H9 (cell line): ENCODE measurements around the gene LMNTD1. TPM values are rescaled to one million over a fixed set of nuclear protein-coding genes. Genes with fewer than 3 reads are reported as not detected.

Experiments used
- DNase-seq: peaks from one replicate; pipeline ENCODE4 v3.0.0-alpha.2; 2017
- H2AFZ ChIP-seq: one replicate; pipeline ENCODE4 v1.6.1; 2013; ENCODE audit warnings: mild to moderate bottlenecking, low read length, control low read depth, moderate library complexity
- H2AK5ac ChIP-seq: 2 replicates; pipeline ENCODE4 v1.6.1; 2013; ENCODE audit warnings: low read length, control low read depth, mixed read lengths; ENCODE audit not compliant: insufficient read length
- H2BK120ac ChIP-seq: one replicate; pipeline ENCODE4 v1.6.1; 2013; ENCODE audit warnings: low read depth, mild to moderate bottlenecking, low read length, control low read depth, inconsistent platforms; ENCODE audit not compliant: poor library complexity, severe bottlenecking
- H2BK12ac ChIP-seq: 2 replicates; pipeline ENCODE4 v1.6.1; 2013; ENCODE audit warnings: low read length, control low read depth, mixed read lengths, low read depth; ENCODE audit not compliant: insufficient read length
- H2BK15ac ChIP-seq: 2 replicates; pipeline ENCODE4 v1.6.1; 2013; ENCODE audit warnings: low read depth, low read length, control low read depth
- H2BK20ac ChIP-seq: one replicate; pipeline ENCODE4 v1.6.1; 2013; ENCODE audit warnings: low read depth, mild to moderate bottlenecking, low read length, control low read depth, inconsistent platforms; ENCODE audit not compliant: poor library complexity, severe bottlenecking
- H2BK5ac ChIP-seq: 2 replicates; pipeline ENCODE4 v1.6.1; 2013; ENCODE audit warnings: low read length, control low read depth, mixed read lengths; ENCODE audit not compliant: insufficient read length
- H3K14ac ChIP-seq: 2 replicates; pipeline ENCODE4 v1.6.1; 2013; ENCODE audit warnings: low read length, control low read depth; ENCODE audit not compliant: insufficient read depth
- H3K18ac ChIP-seq: 2 replicates; pipeline ENCODE4 v1.6.1; 2013; ENCODE audit warnings: low read depth, mild to moderate bottlenecking, mixed read lengths, low read length, control low read depth; ENCODE audit not compliant: insufficient read length
- H3K23ac ChIP-seq: 2 replicates; pipeline ENCODE4 v1.6.1; 2013; ENCODE audit warnings: low read length, control low read depth, mixed read lengths, low read depth; ENCODE audit not compliant: insufficient read length
- H3K23me2 ChIP-seq: 2 replicates; pipeline ENCODE4 v1.6.1; 2013; ENCODE audit warnings: low read depth, mild to moderate bottlenecking, mixed read lengths, low read length, control low read depth; ENCODE audit not compliant: insufficient read length, poor library complexity, severe bottlenecking
- H3K27ac ChIP-seq: 2 replicates; pipeline ENCODE4 v1.5.1; 2013; ENCODE audit warnings: low read length, control low read depth, mixed read lengths, low read depth; ENCODE audit not compliant: insufficient read length
- H3K27me3 ChIP-seq: 2 replicates; pipeline ENCODE4 v1.6.1; 2013; ENCODE audit warnings: low read length, control low read depth, inconsistent platforms; ENCODE audit not compliant: insufficient read depth
- H3K4ac ChIP-seq: 2 replicates; pipeline ENCODE4 v1.6.1; 2013; ENCODE audit warnings: low read depth, mild to moderate bottlenecking, control low read depth, inconsistent platforms, low read length, moderate library complexity
- H3K4me1 ChIP-seq: 2 replicates; pipeline ENCODE4 v1.6.1; 2013; ENCODE audit warnings: low read length, control low read depth, inconsistent platforms; ENCODE audit not compliant: insufficient read depth
- H3K4me2 ChIP-seq: 2 replicates; pipeline ENCODE4 v1.6.1; 2013; ENCODE audit warnings: low read length, control low read depth, mixed read lengths; ENCODE audit not compliant: insufficient read length, insufficient read depth
- H3K56ac ChIP-seq: 2 replicates; pipeline ENCODE4 v1.6.1; 2013; ENCODE audit warnings: low read depth, mild to moderate bottlenecking, mixed read lengths, low read length, control low read depth; ENCODE audit not compliant: insufficient read length
- H3K79me1 ChIP-seq: 2 replicates; pipeline ENCODE4 v1.6.1; 2013; ENCODE audit warnings: low read depth, mild to moderate bottlenecking, moderate library complexity, low read length, control low read depth, inconsistent platforms; ENCODE audit not compliant: insufficient read depth, poor library complexity, severe bottlenecking
- H3K79me2 ChIP-seq: 2 replicates; pipeline ENCODE4 v1.6.1; 2013; ENCODE audit warnings: low read length, control low read depth, inconsistent platforms; ENCODE audit not compliant: insufficient read depth
- H3K9ac ChIP-seq: 2 replicates; pipeline ENCODE4 v1.6.1; 2013; ENCODE audit warnings: low read length, control low read depth, mixed read lengths; ENCODE audit not compliant: insufficient read length; ENCODE audit errors: extremely low read depth
- H3K9me3 ChIP-seq: one replicate; pipeline ENCODE4 v1.6.1; 2013; ENCODE audit warnings: low read depth, low read length, inconsistent platforms; ENCODE audit not compliant: control insufficient read depth
- H3T11ph ChIP-seq: one replicate; pipeline ENCODE4 v1.6.1; 2013; ENCODE audit warnings: mild to moderate bottlenecking, low read length, control low read depth, inconsistent platforms
- H4K20me1 ChIP-seq: one replicate; pipeline ENCODE4 v1.6.1; 2013; ENCODE audit not compliant: control insufficient read depth, insufficient read length, insufficient read depth
- H4K5ac ChIP-seq: 2 replicates; pipeline ENCODE4 v1.6.1; 2013; ENCODE audit warnings: low read depth, mild to moderate bottlenecking, mixed read lengths, low read length, control low read depth; ENCODE audit not compliant: insufficient read length
- H4K8ac ChIP-seq: replicated peaks from 2 replicates; pipeline ENCODE4 v1.6.1; 2013; ENCODE audit warnings: low read length, control low read depth, mixed read lengths, low read depth; ENCODE audit not compliant: insufficient read length
- H4K91ac ChIP-seq: 2 replicates; pipeline ENCODE4 v1.6.1; 2013; ENCODE audit warnings: low read depth, mild to moderate bottlenecking, moderate library complexity, mixed read lengths, low read length, control low read depth; ENCODE audit not compliant: insufficient read length
- H3K27ac Mint-ChIP-seq, 3 experiments: 2 replicates in 2 of 3; 3 replicates in 1 of 3; pipeline ENCODE4 v1.8.0; 2020 to 2021; ENCODE audit warnings: mixed read lengths in 3 of 3, mild to moderate bottlenecking in 1 of 3, moderate library complexity in 1 of 3
- H3K27me3 Mint-ChIP-seq: 2 replicates; pipeline ENCODE4 v1.8.0; 2021; ENCODE audit warnings: low read depth, mild to moderate bottlenecking, moderate library complexity, mixed read lengths
- H3K36me3 Mint-ChIP-seq, 3 experiments: 2 replicates in 2 of 3; 3 replicates in 1 of 3; pipeline ENCODE4 v1.8.0; 2020 to 2021; ENCODE audit warnings: low read depth in 3 of 3, mixed read lengths in 3 of 3; ENCODE audit not compliant: insufficient read depth in 1 of 3
- H3K4me1 Mint-ChIP-seq, 2 experiments: 2 replicates each; pipeline ENCODE4 v1.8.0; 2020; ENCODE audit warnings: mixed read lengths in 2 of 2
- H3K4me3 Mint-ChIP-seq, 2 experiments: 2 replicates in 1 of 2; 3 replicates in 1 of 2; pipeline ENCODE4 v1.8.0; 2020 to 2021; ENCODE audit warnings: mild to moderate bottlenecking in 2 of 2, mixed read lengths in 2 of 2, moderate library complexity in 1 of 2
- H3K9me3 Mint-ChIP-seq, 2 experiments: 2 replicates in 1 of 2; 3 replicates in 1 of 2; pipeline ENCODE4 v1.8.0; 2020; ENCODE audit warnings: mild to moderate bottlenecking in 2 of 2, mixed read lengths in 2 of 2, moderate library complexity in 1 of 2
- WGBS: extraction: QIAGEN DNeasy Blood & Tissue Kit; methylation state at CpG from one replicate; pipeline ENCODE4 v1.1.7; 2013; ENCODE audit warnings: missing lambda C conversion rate, low lambda C conversion rate, mixed read lengths; ENCODE audit not compliant: insufficient read length; ENCODE audit errors: extremely low coverage; 5-methylcytosine and 5-hydroxymethylcytosine counted together
- total RNA-seq: library from RNA; stranded (reverse); gene quantifications from 2 replicates; pipeline ENCODE4 v1.2.1, GENCODE V29; 2021
- TF ChIP-seq, protein P1 (sequence below): fragments of 200-600 bp; sonication (generic); conservative IDR thresholded peaks from 3 replicates; pipeline ENCODE4 v1.8.0; 2021; ENCODE audit warnings: antibody characterized with exemption, mild to moderate bottlenecking

The LMNTD1 gene
- total RNA-seq, 1 experiment from 2014 or later = not detected

DNA sequence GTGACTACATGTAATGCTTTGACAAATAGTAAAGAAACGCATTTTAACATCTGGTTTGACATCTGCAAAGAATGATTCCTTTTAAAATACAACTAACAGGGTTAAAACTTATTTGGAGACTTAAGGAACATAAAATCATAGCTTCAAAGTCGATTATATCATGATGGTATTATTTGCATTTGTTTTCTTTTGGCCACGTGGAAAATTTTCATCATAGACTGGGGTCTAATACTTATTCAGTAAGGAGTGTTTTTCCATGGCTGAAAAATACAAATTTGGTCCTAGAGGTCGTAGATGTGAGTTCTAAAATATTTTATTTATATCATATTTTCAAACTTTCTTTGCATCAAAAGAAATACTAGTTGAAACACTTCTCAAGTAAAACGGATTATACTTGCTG lies 31.5 kb upstream of the LMNTD1 start:
- no peak overlapping the region for H3K4me2 ChIP-seq
- H2BK5ac ChIP-seq = no peak overlapping the region
- no peaks in the 10 kb centered on the region for H4K20me1 ChIP-seq
- Mint-ChIP-seq H3K4me1 (no peaks in the 10 kb centered on the region; a peak in 1 of 4 replicates), H3K27ac (no peak overlapping the region), H3K36me3 (peaks cover 0 to 2% (median 0%) of the 10 kb centered on the region in 3 experiments; a peak in 1 of 7 replicates), H3K4me3 (no peak overlapping the region), H3K27me3 (no peaks in the 10 kb centered on the region), H3K9me3 (no peaks in the 10 kb centered on the region; a peak in 1 of 5 replicates)
- H3K9me3 ChIP-seq = no peaks in the 10 kb centered on the region
- H3K79me2 ChIP-seq = no peaks in the 10 kb centered on the region
- no peaks in the 10 kb centered on the region for H3K79me1 ChIP-seq
- no peaks in the 10 kb centered on the region for H3K23me2 ChIP-seq
- no peak overlapping the region for H2AFZ ChIP-seq
- no peak overlapping the region for H3K56ac ChIP-seq
- H4K8ac ChIP-seq = no peak overlapping the region
- H2BK120ac ChIP-seq = no peak overlapping the region
- H3K27ac ChIP-seq = no peak overlapping the region
- TF ChIP-seq, protein P1, sequence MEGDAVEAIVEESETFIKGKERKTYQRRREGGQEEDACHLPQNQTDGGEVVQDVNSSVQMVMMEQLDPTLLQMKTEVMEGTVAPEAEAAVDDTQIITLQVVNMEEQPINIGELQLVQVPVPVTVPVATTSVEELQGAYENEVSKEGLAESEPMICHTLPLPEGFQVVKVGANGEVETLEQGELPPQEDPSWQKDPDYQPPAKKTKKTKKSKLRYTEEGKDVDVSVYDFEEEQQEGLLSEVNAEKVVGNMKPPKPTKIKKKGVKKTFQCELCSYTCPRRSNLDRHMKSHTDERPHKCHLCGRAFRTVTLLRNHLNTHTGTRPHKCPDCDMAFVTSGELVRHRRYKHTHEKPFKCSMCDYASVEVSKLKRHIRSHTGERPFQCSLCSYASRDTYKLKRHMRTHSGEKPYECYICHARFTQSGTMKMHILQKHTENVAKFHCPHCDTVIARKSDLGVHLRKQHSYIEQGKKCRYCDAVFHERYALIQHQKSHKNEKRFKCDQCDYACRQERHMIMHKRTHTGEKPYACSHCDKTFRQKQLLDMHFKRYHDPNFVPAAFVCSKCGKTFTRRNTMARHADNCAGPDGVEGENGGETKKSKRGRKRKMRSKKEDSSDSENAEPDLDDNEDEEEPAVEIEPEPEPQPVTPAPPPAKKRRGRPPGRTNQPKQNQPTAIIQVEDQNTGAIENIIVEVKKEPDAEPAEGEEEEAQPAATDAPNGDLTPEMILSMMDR = no peak
- H3K23ac ChIP-seq = no peak overlapping the region
- WGBS = no CpG with 5 or more reads among the region's 5 CpGs
- H2BK12ac ChIP-seq = no peak overlapping the region
- H3K18ac ChIP-seq = no peak overlapping the region
- no peak overlapping the region for H3K4ac ChIP-seq
- no peak overlapping the region for H2BK15ac ChIP-seq
- no peaks in the 10 kb centered on the region for H3K27me3 ChIP-seq
- no peaks in the 10 kb centered on the region for H3K4me1 ChIP-seq
- H3T11ph ChIP-seq = no peak overlapping the region
- no peak overlapping the region for H2BK20ac ChIP-seq
- no peak overlapping the region for H2AK5ac ChIP-seq
- no peak overlapping the region for H4K91ac ChIP-seq
- DNase-seq = no peak
- no peak overlapping the region for H3K14ac ChIP-seq
- no peak overlapping the region for H3K9ac ChIP-seq
- no peak overlapping the region for H4K5ac ChIP-seq
